Heart left ventricle (tissue), 16 donors: ENCODE measurements around the gene AKR1B1. TPM values are rescaled to one million over a fixed set of nuclear protein-coding genes. Genes with fewer than 3 reads are reported as not detected.
A peak's percentile ranks its signal among the peaks of the same experiment; 100 is the strongest.

Experiments
- ATAC-seq, 4 donors: fragments of 200-7000 bp; cut with Tn5 transposase; one replicate each; pipeline ENCODE4 v1.9.1; 2020 to 2022; ENCODE audit warnings: moderate library complexity in 4 of 4, mild to moderate bottlenecking in 3 of 4, moderate number of reproducible peaks in 1 of 4
- DNase-seq, 5 donors: peaks; one replicate each; pipeline ENCODE4 v3.0.0-alpha.2; 2020
- H3K27ac ChIP-seq, 12 donors: fragments of 200-600 bp; sonication (generic) in 4 of 12; one replicate each; pipeline versions ENCODE4 v1.5.0 to v1.8.0; 2016 to 2022; ENCODE audit warnings: mild to moderate bottlenecking in 2 of 12
- H3K27me3 ChIP-seq, 9 donors: fragments of 200-600 bp; sonication (generic) in 2 of 9; one replicate each; pipeline versions ENCODE4 v1.5.1 to v1.8.0; 2016 to 2022; ENCODE audit warnings: mild to moderate bottlenecking in 3 of 9
- H3K36me3 ChIP-seq, 9 donors: fragments of 200-600 bp; sonication (generic) in 2 of 9; one replicate each; pipeline versions ENCODE4 v1.5.0 to v1.8.0; 2018 to 2022; ENCODE audit warnings: mild to moderate bottlenecking in 2 of 9
- H3K4me1 ChIP-seq, 12 donors: fragments of 200-600 bp; sonication (generic) in 4 of 12; one replicate each; pipeline versions ENCODE4 v1.5.0 to v1.8.0; 2016 to 2022; ENCODE audit warnings: mild to moderate bottlenecking in 3 of 12
- H3K4me3 ChIP-seq, 12 donors: fragments of 200-600 bp; sonication (generic) in 4 of 12; one replicate each; pipeline versions ENCODE4 v1.5.0 to v1.8.0; 2017 to 2022; ENCODE audit warnings: mild to moderate bottlenecking in 9 of 12, moderate library complexity in 4 of 12
- H3K9me3 ChIP-seq, 12 donors: fragments of 200-600 bp; sonication (generic) in 4 of 12; one replicate each; pipeline versions ENCODE4 v1.5.0 to v1.8.0; 2016 to 2022; ENCODE audit warnings: mild to moderate bottlenecking in 1 of 12
- CTCF ChIP-seq, 12 donors: fragments of 200-600 bp; sonication (generic) in 4 of 12; IDR thresholded peaks; one replicate each; pipeline versions ENCODE4 v1.5.0 to v1.8.0; 2018 to 2022; ENCODE audit warnings: antibody characterized with exemption in 12 of 12, mild to moderate bottlenecking in 5 of 12
- POLR2A ChIP-seq, 2 donors: fragments of 450-650 bp; IDR thresholded peaks; one replicate each; pipeline ENCODE4 v1.6.1; 2017; ENCODE audit warnings: antibody characterized with exemption in 2 of 2, mild to moderate bottlenecking in 2 of 2, moderate library complexity in 2 of 2
- WGBS, 4 donors: extraction: QIAGEN DNeasy Blood & Tissue Kit in 2 of 4; methylation state at CpG; one replicate each; pipeline versions ENCODE4 v1.1.5 to v1.1.7; 2013 to 2018; 5-methylcytosine and 5-hydroxymethylcytosine counted together
- intact Hi-C, 10 donors: fragments of 100-400 bp; cut with DNase I; formaldehyde crosslinking; loops; one replicate each; pipeline versions ENCODE4 v1.11.1 to v1.14.2; 2022
- polyA plus RNA-seq, 2 donors: library from polyadenylated mRNA; stranded (reverse); fragments of 200-250 nt; gene quantifications; one replicate each; pipeline ENCODE4 v1.2.3, GENCODE V29; 2013
- total RNA-seq, 9 donors: library from RNA; depleted of rRNA in 2 of 9; stranded (reverse); fragments of >200 nt in 2 of 9; fragmentation: NEBNext Ultra II Directional in 3 of 9; extraction: Animal tissue kit (Norgen Biotek cat#: 25700) in 3 of 9; gene quantifications; one replicate each; pipeline versions ENCODE4 v1.1.0 to v1.2.4, GENCODE V29; 2016 to 2023
- donor health status: ischemic (EF 13 %, LVEDD 7.1; RV severe dilation, severe dysfunction).
- donor health status: healthy with polysubstance abuse.
- donor health status: DM: no; HTN: yes; CAD: no.
- donor health status: DM: no; HTN: no; CAD: no.
- donor health status: ischemic (EF 25% LVEDD 6.9; RV normal size, moderate dysfunction).
- donor health status: ischemic (EF 25% LVEDD 5.7; RV mildly dilated, moderate dysfunction).
- donor health status: healthy.
- donor health status: DM: yes; HTN: yes; CAD: no.
- donor health status: ischemic (EF 35%, LVEDD 5.7; RV mildly dilated, moderate dysfunction).
- donor health status: nonischemic (EF 11% LVEDD 7.7; RV severe dilation, severe dysfunction).
- donor health status: DM: yes; HTN: yes; CAD: no.
- donor health status: PGD.
- donor health status: ischemic (EF 29% LVEDD 5.4; RV normal size, mild dysfunction).
- donor health status: nonischemic (EF 23%, LVEDD 6.1; RV moderate dilation, normal function).

AKR1B1 gene
- total and polyA plus RNA-seq, 11 donors, result 97.0 to 335 (median 185) TPM

GRCh38 chr7:134502463-134503371, 43.8 kb upstream of the AKR1B1 start:
- DNase-seq, result peak in 2 of 5 donors; percentile 46 to 49
- H3K4me3 ChIP-seq, result no peak overlapping the region
- H3K27ac ChIP-seq, result no peak overlapping the region

GRCh38 chr7:134500982-134501381, 42.1 kb upstream of the AKR1B1 start:
- Histone ChIP-seq H3K27me3 (no peaks in the 10 kb centered on the region), H3K4me3 (no peak overlapping the region), H3K36me3 (no peaks in the 10 kb centered on the region), H3K27ac (no peak overlapping the region), H3K4me1 (no peaks in the 10 kb centered on the region), H3K9me3 (no peaks in the 10 kb centered on the region)
- intact Hi-C loops, result no loop called here
- TF ChIP-seq POLR2A (IDR thresholded peaks at IDR 0.05) (no peak), CTCF (IDR thresholded peaks at IDR 0.05) (no peak)
- 70 to 75% (median 71%) methylated on average over 5 of the region's 5 CpGs for WGBS, 4 donors
- ATAC-seq, result no peak
- no peak for DNase-seq

More at GRCh38 chr7:134502463-134503371, 43.8 kb upstream of the AKR1B1 start:
- Histone ChIP-seq H3K27me3 (no peaks in the 10 kb centered on the region), H3K4me1 (no peaks in the 10 kb centered on the region), H3K36me3 (no peaks in the 10 kb centered on the region), H3K9me3 (no peaks in the 10 kb centered on the region)
- intact Hi-C loops, result no loop called here
- TF ChIP-seq CTCF (IDR thresholded peaks at IDR 0.05), result no peak
- TF ChIP-seq POLR2A (IDR thresholded peaks at IDR 0.05), result no peak
- 66 to 76% (median 73%) methylated on average over 3 of the region's 3 CpGs for WGBS, 4 donors
- ATAC-seq, result peak in 2 of 4 donors; percentile 74 to 85

GRCh38 chr7:134500406-134500805, 41.5 kb upstream of the AKR1B1 start:
- Histone ChIP-seq H3K27ac (no peak overlapping the region), H3K9me3 (no peaks in the 10 kb centered on the region), H3K4me1 (no peaks in the 10 kb centered on the region), H3K4me3 (no peak overlapping the region), H3K27me3 (no peaks in the 10 kb centered on the region), H3K36me3 (no peaks in the 10 kb centered on the region)
- ATAC-seq (no peak), DNase-seq (no peak)
- WGBS, 4 donors, result 79 to 89% (median 88%) methylated on average over 2 of the region's 2 CpGs
- intact Hi-C loops, result no loop called here
- TF ChIP-seq POLR2A (IDR thresholded peaks at IDR 0.05) (no peak), CTCF (IDR thresholded peaks at IDR 0.05) (no peak)

- WGBS, 4 donors, result 79 to 90% (median 85%) methylated on average over 1 of the region's 1 CpG
Observed at GRCh38 chr7:134495546-134495945, 36.6 kb upstream of the AKR1B1 start.

More at GRCh38 chr7:134495546-134495945, 36.6 kb upstream of the AKR1B1 start:
- Histone ChIP-seq H3K27me3 (peaks cover 0 to 3% (median 0%) of the 10 kb centered on the region in 9 donors), H3K27ac (no peak overlapping the region), H3K4me3 (no peak overlapping the region), H3K36me3 (no peaks in the 10 kb centered on the region), H3K9me3 (no peaks in the 10 kb centered on the region), H3K4me1 (no peaks in the 10 kb centered on the region)
- TF ChIP-seq CTCF (IDR thresholded peaks at IDR 0.05), result no peak
- no peak for TF ChIP-seq POLR2A (IDR thresholded peaks at IDR 0.05)
- ATAC-seq (no peak), DNase-seq (no peak)
- intact Hi-C loops, result no loop called here
